ENCODE data around the gene CCDC174. TPM values are rescaled to one million over a fixed set of nuclear protein-coding genes. Genes with fewer than 3 reads are reported as not detected.

CCDC174 gene
- total RNA-seq, 1 donor from 2014 or later: 18.6 TPM

- peaks cover 15% of the 10 kb centered on the region for H3K27me3 Mint-ChIP-seq (ENCODE audit: low read depth)
- DNase-seq (ENCODE audit: low spot score): no peak
- no peak for TF ChIP-seq CTCF (IDR thresholded peaks at IDR 0.05)
- H3K27ac Mint-ChIP-seq (ENCODE audit: unreplicated experiment): no peak overlapping the region
- no peaks in the 10 kb centered on the region for H3K36me3 Mint-ChIP-seq (ENCODE audit: low read depth)
- no peaks in the 10 kb centered on the region for H3K4me1 Mint-ChIP-seq (ENCODE audit: low read depth)
- no peaks in the 10 kb centered on the region for H3K9me3 Mint-ChIP-seq (ENCODE audit: low read depth)
- H3K4me3 Mint-ChIP-seq (ENCODE audit: unreplicated experiment): no peak overlapping the region
Measured at GRCh38 chr3:14620512-14620911, 31.1 kb upstream of the CCDC174 start.

GRCh38 chr3:14621093-14621492 is 30.5 kb upstream of the CCDC174 start:
- Mint-ChIP-seq H3K27me3 (ENCODE audit: low read depth) (peaks cover 11% of the 10 kb centered on the region), H3K9me3 (ENCODE audit: low read depth) (no peaks in the 10 kb centered on the region), H3K27ac (ENCODE audit: unreplicated experiment) (no peak overlapping the region), H3K4me3 (ENCODE audit: unreplicated experiment) (no peak overlapping the region), H3K36me3 (ENCODE audit: low read depth) (no peaks in the 10 kb centered on the region), H3K4me1 (ENCODE audit: low read depth) (no peaks in the 10 kb centered on the region)
- TF ChIP-seq CTCF (IDR thresholded peaks at IDR 0.05): no peak
- no peak for DNase-seq (ENCODE audit: low spot score)

- H3K4me1 Mint-ChIP-seq (ENCODE audit: low read depth): peaks cover 6% of the 10 kb centered on the region
- H3K27me3 Mint-ChIP-seq (ENCODE audit: low read depth): peaks cover 12% of the 10 kb centered on the region
- H3K4me3 Mint-ChIP-seq (ENCODE audit: unreplicated experiment): no peak overlapping the region
- no peaks in the 10 kb centered on the region for H3K36me3 Mint-ChIP-seq (ENCODE audit: low read depth)
- DNase-seq (ENCODE audit: low spot score): no peak
- H3K9me3 Mint-ChIP-seq (ENCODE audit: low read depth): no peaks in the 10 kb centered on the region
- no peak for TF ChIP-seq CTCF (IDR thresholded peaks at IDR 0.05)
- H3K27ac Mint-ChIP-seq (ENCODE audit: unreplicated experiment): no peak overlapping the region
Measured at GRCh38 chr3:14622368-14622767, 29.2 kb upstream of the CCDC174 start.

GRCh38 chr3:14623569-14624051 is 28.0 kb upstream of the CCDC174 start:
- peaks cover 6% of the 10 kb centered on the region for H3K4me1 Mint-ChIP-seq (ENCODE audit: low read depth)
- no peaks in the 10 kb centered on the region for H3K36me3 Mint-ChIP-seq (ENCODE audit: low read depth)
- no peak overlapping the region for H3K27ac Mint-ChIP-seq (ENCODE audit: unreplicated experiment)
- peaks cover 7% of the 10 kb centered on the region for H3K9me3 Mint-ChIP-seq (ENCODE audit: low read depth)
- no peak overlapping the region for H3K4me3 Mint-ChIP-seq (ENCODE audit: unreplicated experiment)
- TF ChIP-seq CTCF (IDR thresholded peaks at IDR 0.05): no peak
- H3K27me3 Mint-ChIP-seq (ENCODE audit: low read depth): peaks cover 13% of the 10 kb centered on the region
- no peak for DNase-seq (ENCODE audit: low spot score)

GRCh38 chr3:14624498-14624897 is 27.1 kb upstream of the CCDC174 start:
- no peak overlapping the region for H3K27ac Mint-ChIP-seq (ENCODE audit: unreplicated experiment)
- H3K36me3 Mint-ChIP-seq (ENCODE audit: low read depth): no peaks in the 10 kb centered on the region
- DNase-seq (ENCODE audit: low spot score): no peak
- peaks cover 7% of the 10 kb centered on the region for H3K9me3 Mint-ChIP-seq (ENCODE audit: low read depth)
- no peak for TF ChIP-seq CTCF (IDR thresholded peaks at IDR 0.05)
- H3K4me3 Mint-ChIP-seq (ENCODE audit: unreplicated experiment): no peak overlapping the region
- H3K27me3 Mint-ChIP-seq (ENCODE audit: low read depth): peaks cover 6% of the 10 kb centered on the region
- peaks cover 6% of the 10 kb centered on the region for H3K4me1 Mint-ChIP-seq (ENCODE audit: low read depth)
